Activated CD8-positive, alpha-beta memory T cell treated with anti-CD3 and anti-CD28 coated beads, Interleukin-2, amount 10 ng/mL, durations not matched to agents 7 days and 5 days (primary cell): ENCODE measurements around the gene SCGB1C1. TPM values are rescaled to one million over a fixed set of nuclear protein-coding genes. Genes with fewer than 3 reads are reported as not detected.
A peak's percentile ranks its signal among the peaks of the same experiment; 100 is the strongest.
"Not testable (repeated sequence)": the region's sequence is repeated elsewhere in the genome, so short reads cannot be mapped to it uniquely, and the experiment has no call there.

Source experiments
- ATAC-seq: fragments of 150-1000 bp; cut with Tn5 transposase; one replicate; pipeline ENCODE4 v1.10.0; 2021; ENCODE audit warnings: moderate library complexity
- CTCF ChIA-PET: fragments of 350-600 bp; sonication (Branson Sonifier 250); formaldehyde crosslinking; loops from one replicate; lab custom pipeline; 2021; ENCODE audit warnings: antibody characterized with exemption; lab: Charles Lee
- DNase-seq: peaks from one replicate; pipeline ENCODE4 v3.0.0-alpha.2; 2020
- H3K27ac Mint-ChIP-seq: one replicate; pipeline ENCODE4 v1.8.0; 2021; ENCODE audit warnings: mild to moderate bottlenecking, mixed read lengths
- H3K27me3 Mint-ChIP-seq: one replicate; pipeline ENCODE4 v1.8.0; 2021; ENCODE audit warnings: mixed read lengths
- H3K36me3 Mint-ChIP-seq: one replicate; pipeline ENCODE4 v1.8.0; 2021; ENCODE audit warnings: mild to moderate bottlenecking, mixed read lengths
- H3K4me1 Mint-ChIP-seq: one replicate; pipeline ENCODE4 v1.8.0; 2021; ENCODE audit warnings: mixed read lengths
- H3K4me3 Mint-ChIP-seq: one replicate; pipeline ENCODE4 v1.8.0; 2021; ENCODE audit warnings: mild to moderate bottlenecking, moderate library complexity, mixed read lengths
- H3K9me3 Mint-ChIP-seq: one replicate; pipeline ENCODE4 v1.8.0; 2022; ENCODE audit warnings: low read depth, mixed read lengths
- total RNA-seq, 2 experiments: library from RNA; stranded (reverse); gene quantifications; one replicate each; pipeline ENCODE4 v1.2.3, GENCODE V29; 2021

The SCGB1C1 gene
- total RNA-seq, 2 experiments from 2014 or later: not detected

GRCh38 chr11:216081-216974, 23.4 kb downstream of the SCGB1C1 start:
- no peak for DNase-seq
- H3K4me3 Mint-ChIP-seq: no peak overlapping the region
- CTCF ChIA-PET: interaction anchor here (0.8 to 1.0 kb wide), 2 partner anchors 9 to 148 kb away, joined by 3 read pairs; partner anchors contain the start of genes BET1L and RIC8A
- no peak for ATAC-seq
- peaks cover 16% of the 10 kb centered on the region for H3K36me3 Mint-ChIP-seq
- no peaks in the 10 kb centered on the region for H3K27me3 Mint-ChIP-seq
- H3K9me3 Mint-ChIP-seq: no peaks in the 10 kb centered on the region
- peak overlapping the region; percentile 14 for H3K27ac Mint-ChIP-seq
- H3K4me1 Mint-ChIP-seq: peaks cover 6% of the 10 kb centered on the region

DNA sequence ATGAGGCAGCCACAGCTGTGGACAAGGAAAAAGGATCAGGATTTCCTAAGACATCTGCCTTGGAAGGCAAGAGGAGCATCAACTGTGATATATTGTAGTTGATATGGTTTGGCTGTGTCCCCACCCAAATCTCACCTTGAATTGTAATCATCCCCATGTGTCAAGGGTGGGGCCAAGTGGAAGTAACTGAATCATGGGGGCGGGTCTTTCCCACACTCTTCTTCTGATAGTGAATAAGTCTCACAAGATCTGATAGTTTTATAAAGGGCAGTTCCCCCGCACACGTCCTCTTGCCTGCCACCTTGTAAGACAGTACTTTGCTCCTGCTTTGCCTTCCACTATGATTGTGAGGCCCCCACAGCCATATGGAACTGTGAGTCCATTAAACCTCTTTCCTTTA, 24.8 kb downstream of the SCGB1C1 start:
- Mint-ChIP-seq H3K9me3 (no peaks in the 10 kb centered on the region), H3K27ac (no peak overlapping the region), H3K4me1 (peaks cover 2% of the 10 kb centered on the region), H3K27me3 (no peaks in the 10 kb centered on the region), H3K4me3 (no peak overlapping the region), H3K36me3 (peaks cover 13% of the 10 kb centered on the region)
- ATAC-seq (no peak), DNase-seq (no peak)
- CTCF ChIA-PET: interaction anchor here (1.1 kb wide), 1 partner anchor 179 kb away, joined by 3 read pairs; no protein-coding TSS in a partner anchor

DNA sequence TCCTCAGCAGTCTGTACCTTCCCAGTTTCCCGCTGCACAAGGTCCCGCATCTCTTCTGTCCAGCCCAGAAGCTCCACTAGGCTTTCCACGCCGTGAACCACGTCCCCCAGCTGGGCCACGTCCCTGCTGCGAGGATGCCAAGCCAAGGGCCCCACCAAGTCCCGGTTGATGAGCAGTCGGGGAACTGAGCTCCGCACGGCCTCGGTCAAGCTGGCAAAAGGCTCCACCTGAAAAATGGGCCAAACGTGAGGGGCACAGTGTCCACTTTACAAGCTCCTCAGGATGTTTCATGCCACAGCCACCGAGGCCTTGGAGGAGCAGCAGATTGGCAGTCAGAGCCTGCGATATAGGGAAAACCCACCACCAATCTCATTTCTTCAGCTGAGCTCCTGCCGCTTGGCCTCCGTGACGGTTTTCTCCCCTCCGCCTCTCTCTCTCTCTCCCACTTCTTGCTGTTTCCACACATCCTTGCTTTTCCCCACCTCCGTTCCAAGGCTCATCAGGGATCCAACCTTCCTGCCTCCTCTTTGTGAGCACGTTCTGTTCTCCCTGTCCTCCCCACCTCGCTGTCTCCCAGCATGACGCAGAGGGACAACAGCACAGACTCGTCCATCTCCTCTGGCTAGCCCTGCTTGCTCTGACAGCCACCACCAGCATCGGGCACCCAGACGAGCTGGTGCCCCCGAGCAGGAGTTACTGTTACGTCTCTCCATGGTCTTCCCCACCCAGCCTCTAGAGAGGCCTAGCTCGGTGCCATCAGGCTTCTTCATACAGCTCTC, 26.1 kb downstream of the SCGB1C1 start:
- no peak overlapping the region for H3K27ac Mint-ChIP-seq
- peaks cover 2% of the 10 kb centered on the region for H3K4me1 Mint-ChIP-seq
- peaks cover 8% of the 10 kb centered on the region for H3K36me3 Mint-ChIP-seq
- DNase-seq (no peak), ATAC-seq (no peak)
- H3K27me3 Mint-ChIP-seq: no peaks in the 10 kb centered on the region
- H3K4me3 Mint-ChIP-seq: no peak overlapping the region
- no peaks in the 10 kb centered on the region for H3K9me3 Mint-ChIP-seq
- CTCF ChIA-PET: interaction anchor here (1.1 kb wide), 1 partner anchor 31 kb away, joined by 3 read pairs; no protein-coding TSS in a partner anchor

DNA sequence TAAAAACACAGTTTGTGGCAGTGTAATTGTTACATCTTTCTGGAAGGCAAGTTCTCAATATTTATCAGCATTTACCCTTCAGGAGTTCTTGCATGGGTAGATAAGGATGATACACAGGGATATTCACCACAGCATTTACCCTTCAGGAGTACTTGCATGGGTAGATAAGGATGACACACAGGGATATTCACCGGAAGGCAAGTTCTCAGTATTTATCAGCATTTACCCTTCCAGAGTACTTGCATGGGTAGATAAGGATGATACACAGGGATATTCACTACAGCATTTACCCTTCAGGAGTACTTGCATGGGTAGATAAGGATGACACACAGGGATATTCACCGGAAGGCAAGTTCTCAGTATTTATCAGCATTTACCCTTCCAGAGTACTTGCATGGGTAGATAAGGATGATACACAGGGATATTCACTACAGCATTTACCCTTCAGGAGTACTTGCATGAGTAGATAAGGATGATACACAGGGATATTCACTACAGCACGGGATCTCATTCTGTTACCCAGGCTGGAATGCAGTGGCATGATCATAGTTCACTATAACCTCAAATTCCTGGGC, 27.9 kb downstream of the SCGB1C1 start:
- DNase-seq, H3K9me3 Mint-ChIP-seq, H3K36me3 Mint-ChIP-seq, H3K4me1 Mint-ChIP-seq, H3K4me3 Mint-ChIP-seq, CTCF ChIA-PET, H3K27ac Mint-ChIP-seq, ATAC-seq, H3K27me3 Mint-ChIP-seq: not testable (repeated sequence)

- H3K4me1 Mint-ChIP-seq: peaks cover 7% of the 10 kb centered on the region
- H3K27me3 Mint-ChIP-seq: no peaks in the 10 kb centered on the region
- no peak for DNase-seq
- H3K4me3 Mint-ChIP-seq: no peak overlapping the region
- H3K9me3 Mint-ChIP-seq: no peaks in the 10 kb centered on the region
- no peaks in the 10 kb centered on the region for H3K36me3 Mint-ChIP-seq
- no peak for ATAC-seq
- H3K27ac Mint-ChIP-seq: no peak overlapping the region
- CTCF ChIA-PET: no interaction called here
Measured at GRCh38 chr11:221539-221938, 28.7 kb downstream of the SCGB1C1 start.

DNA sequence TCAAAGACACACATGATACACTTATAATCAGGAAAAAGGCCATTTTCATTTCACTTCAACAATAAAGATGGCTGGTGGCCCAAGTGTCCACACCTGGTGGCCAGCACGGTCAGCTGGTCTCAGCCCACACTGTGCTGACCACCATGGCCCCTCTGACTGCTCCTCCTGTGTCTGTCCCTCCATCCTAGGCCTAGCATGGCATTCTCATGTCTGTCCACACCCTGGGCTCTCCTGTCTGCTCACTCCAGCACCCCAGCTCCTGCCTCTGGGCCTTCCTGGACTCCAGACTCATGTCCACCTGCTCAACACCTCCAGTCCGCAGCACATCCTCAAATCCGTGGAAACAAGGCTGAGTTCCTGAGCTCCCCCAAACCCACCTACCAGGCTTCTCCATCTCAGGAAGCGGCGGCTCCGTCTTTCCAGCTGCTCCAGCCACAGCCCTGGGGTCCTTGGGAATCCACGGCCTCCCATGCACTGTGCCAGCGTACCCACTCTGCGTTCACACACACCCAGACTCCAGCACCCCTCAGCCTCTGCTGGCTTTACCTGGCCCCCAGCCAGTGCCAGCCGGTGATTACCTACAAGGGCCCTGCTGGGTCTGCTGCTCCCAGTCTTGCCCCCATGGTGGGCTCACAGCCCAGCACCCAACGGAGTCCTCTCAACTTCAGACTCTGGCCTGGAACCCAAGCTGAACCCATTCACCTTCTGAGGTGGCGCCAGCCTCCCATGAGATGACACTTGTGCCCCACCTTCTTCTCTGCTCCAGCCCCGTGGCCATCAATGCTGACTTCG, 29.3 kb downstream of the SCGB1C1 start:
- CTCF ChIA-PET: no interaction called here
- H3K4me1 Mint-ChIP-seq: peaks cover 7% of the 10 kb centered on the region
- H3K9me3 Mint-ChIP-seq: no peaks in the 10 kb centered on the region
- no peaks in the 10 kb centered on the region for H3K27me3 Mint-ChIP-seq
- ATAC-seq (no peak), DNase-seq (no peak)
- H3K27ac Mint-ChIP-seq: no peak overlapping the region
- H3K4me3 Mint-ChIP-seq: no peak overlapping the region
- H3K36me3 Mint-ChIP-seq: no peaks in the 10 kb centered on the region

GRCh38 chr11:223026-223789, 30.3 kb downstream of the SCGB1C1 start:
- no peak for ATAC-seq
- no peak overlapping the region for H3K27ac Mint-ChIP-seq
- H3K4me1 Mint-ChIP-seq: peaks cover 7% of the 10 kb centered on the region
- CTCF ChIA-PET: no interaction called here
- no peak for DNase-seq
- H3K27me3 Mint-ChIP-seq: no peaks in the 10 kb centered on the region
- H3K36me3 Mint-ChIP-seq: no peaks in the 10 kb centered on the region
- H3K4me3 Mint-ChIP-seq: no peak overlapping the region
- no peaks in the 10 kb centered on the region for H3K9me3 Mint-ChIP-seq

- H3K9me3 Mint-ChIP-seq: no peaks in the 10 kb centered on the region
- no peak overlapping the region for H3K27ac Mint-ChIP-seq
- no peaks in the 10 kb centered on the region for H3K27me3 Mint-ChIP-seq
- H3K4me1 Mint-ChIP-seq: peaks cover 7% of the 10 kb centered on the region
- CTCF ChIA-PET: no interaction called here
- DNase-seq (no peak), ATAC-seq (no peak)
- H3K36me3 Mint-ChIP-seq: no peaks in the 10 kb centered on the region
- no peak overlapping the region for H3K4me3 Mint-ChIP-seq
Measured at GRCh38 chr11:223884-224283, 31.0 kb downstream of the SCGB1C1 start.

DNA sequence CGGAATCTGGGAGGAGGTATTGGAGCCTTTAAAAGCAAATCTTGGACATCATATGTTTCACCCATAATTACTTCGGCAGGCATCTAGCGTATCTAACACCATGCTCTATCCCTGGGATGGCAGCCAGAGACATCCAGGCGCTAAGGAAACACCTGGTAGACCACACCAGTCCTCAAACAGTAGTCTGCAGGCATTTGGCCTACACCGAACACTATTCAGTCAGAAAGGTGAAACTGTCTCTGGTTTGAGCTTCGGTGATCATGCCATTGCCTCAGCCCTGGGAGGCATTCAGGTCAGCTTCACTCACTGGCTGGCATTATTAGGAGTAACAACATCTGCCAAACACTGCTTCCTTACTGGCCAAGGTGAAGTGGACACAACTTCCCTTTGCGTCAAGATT, 31.5 kb downstream of the SCGB1C1 start:
- CTCF ChIA-PET: no interaction called here
- ATAC-seq: no peak

DNA sequence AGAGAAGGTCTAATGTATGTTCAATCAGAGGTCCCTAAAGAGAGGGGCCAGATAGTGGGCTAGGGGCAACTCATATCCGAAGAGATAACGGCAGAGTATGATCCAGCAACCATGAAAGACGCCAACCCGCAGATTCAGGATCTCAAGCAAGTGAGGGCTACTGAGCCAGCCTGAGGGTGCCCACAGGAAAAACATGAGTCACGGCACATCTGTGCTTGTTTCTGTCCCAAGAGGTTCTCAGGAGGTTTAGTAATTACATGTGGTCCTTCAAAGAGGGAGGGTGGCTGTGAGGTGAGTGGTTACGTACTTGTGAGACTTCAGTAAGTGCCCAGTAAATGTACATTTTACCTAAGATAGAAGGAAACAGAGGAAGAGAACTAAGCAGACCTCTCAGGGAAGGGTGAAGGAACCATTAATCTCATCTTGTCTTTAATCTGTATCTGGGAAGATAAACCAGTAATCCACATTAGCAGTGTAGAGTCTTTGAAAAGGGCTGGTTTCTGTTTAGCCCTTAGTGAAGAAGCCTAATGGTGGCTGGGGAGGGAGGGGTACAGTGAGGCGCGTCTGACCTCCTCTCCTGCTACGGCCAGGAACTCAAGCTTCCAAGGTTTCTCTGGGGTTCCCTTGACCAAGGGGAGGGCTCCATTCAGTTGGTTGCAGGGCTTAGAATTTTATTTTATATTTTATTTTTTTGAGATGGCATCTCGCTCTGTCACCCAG, 33.0 kb downstream of the SCGB1C1 start:
- ATAC-seq: peak; percentile 49
- Mint-ChIP-seq H3K27me3 (no peaks in the 10 kb centered on the region), H3K9me3 (no peaks in the 10 kb centered on the region), H3K4me1 (peaks cover 7% of the 10 kb centered on the region), H3K36me3 (no peaks in the 10 kb centered on the region), H3K27ac (no peak overlapping the region), H3K4me3 (no peak overlapping the region)
- no peak for DNase-seq
- CTCF ChIA-PET: no interaction called here

More for the DNA sequence above, 31.5 kb downstream of the SCGB1C1 start:
- Mint-ChIP-seq H3K4me1 (peaks cover 7% of the 10 kb centered on the region), H3K36me3 (no peaks in the 10 kb centered on the region), H3K27me3 (no peaks in the 10 kb centered on the region), H3K4me3 (no peak overlapping the region), H3K9me3 (no peaks in the 10 kb centered on the region), H3K27ac (no peak overlapping the region)
- no peak for DNase-seq

- H3K27ac Mint-ChIP-seq: no peak overlapping the region
- no peaks in the 10 kb centered on the region for H3K27me3 Mint-ChIP-seq
- H3K9me3 Mint-ChIP-seq: no peaks in the 10 kb centered on the region
- no peak for DNase-seq
- CTCF ChIA-PET: interaction anchor here (1.1 to 1.4 kb wide), 2 partner anchors 19 to 23 kb away, joined by 3 read pairs; no protein-coding TSS in a partner anchor
- no peaks in the 10 kb centered on the region for H3K36me3 Mint-ChIP-seq
- H3K4me3 Mint-ChIP-seq: no peak overlapping the region
- no peak for ATAC-seq
- peaks cover 7% of the 10 kb centered on the region for H3K4me1 Mint-ChIP-seq
Measured at GRCh38 chr11:227824-228379, 35.0 kb downstream of the SCGB1C1 start.
